Activated CD4-positive, alpha-beta T cell treated with anti-CD3 and anti-CD28 coated beads, Interleukin-2, amount 50 U/mL, for 48 hours (primary cell): ENCODE data around the gene MRPS15.
"Not testable (repeated sequence)": the region's sequence is repeated elsewhere in the genome, so short reads cannot be mapped to it uniquely, and the experiment has no call there.

Source experiments
- DNase-seq, 2 experiments: peaks; one replicate each; pipeline ENCODE4 v3.0.0-alpha.2; 2020

The MRPS15 gene

GRCh38 chr1:36482724-36483388 lies 18.7 kb upstream of the MRPS15 start, which contains the start of gene CSF3R:
Gene CSF3R (minus strand): TSS chr1:36482913. CDS start chr1:36479496, 3,417 bp downstream.
- DNase-seq = no peak

GRCh38 chr1:36481771-36482723 lies 17.9 kb upstream of the MRPS15 start:
- no peak for DNase-seq

- no peak for DNase-seq
These were observed 16.9 kb upstream of the MRPS15 start for GRCh38 chr1:36481091-36481490.

DNA sequence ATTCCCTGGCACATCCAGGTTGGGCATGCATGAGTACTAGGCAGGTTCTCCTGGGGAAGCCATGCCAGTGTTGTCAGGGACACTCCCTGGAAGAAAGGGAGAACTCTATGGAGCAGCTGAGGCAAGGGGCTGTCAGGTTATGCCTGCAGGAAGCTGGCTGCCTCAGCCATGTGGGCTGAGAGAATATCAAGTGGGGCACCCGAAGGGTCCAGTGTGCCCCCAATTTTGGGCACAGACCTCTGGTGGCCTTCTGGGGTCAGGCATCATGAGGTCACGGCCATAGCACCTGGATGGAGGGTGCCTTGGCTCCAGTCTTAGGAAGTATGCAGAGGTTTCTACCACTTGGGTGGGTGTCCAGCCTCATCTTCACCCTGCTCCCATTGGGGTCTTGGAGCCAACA lies 16.0 kb upstream of the MRPS15 start:
- no peak for DNase-seq

DNA sequence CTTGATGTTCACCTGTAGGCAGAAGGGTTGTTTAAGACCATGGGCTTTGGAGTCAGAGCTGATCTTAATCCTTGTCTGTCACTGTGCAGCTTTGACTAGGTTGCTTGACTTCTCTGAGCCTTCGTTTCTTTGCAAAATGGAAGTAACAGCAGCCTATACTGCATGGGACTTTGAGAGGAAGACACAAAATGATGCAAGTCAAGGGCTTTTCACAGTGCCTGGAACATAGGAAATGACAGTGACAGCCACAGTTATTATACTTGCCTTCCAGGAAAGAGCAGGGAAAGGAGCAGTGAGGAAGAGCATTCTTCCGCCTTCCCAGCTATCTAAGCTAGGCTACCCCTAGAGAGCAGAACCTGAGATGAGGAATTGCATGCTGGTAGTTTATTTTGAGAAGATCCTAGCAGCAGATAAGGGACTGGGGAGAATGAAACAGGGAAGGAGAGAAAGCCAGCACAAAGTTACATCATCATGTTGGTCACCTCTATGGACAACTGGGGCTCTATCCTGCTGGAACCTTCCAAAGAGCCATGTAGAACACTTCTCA lies 15.4 kb upstream of the MRPS15 start:
- no peak for DNase-seq

- DNase-seq = not testable (repeated sequence)
These were observed 13.4 kb upstream of the MRPS15 start for GRCh38 chr1:36477615-36478014.

- no peak for DNase-seq
These were observed 12.8 kb upstream of the MRPS15 start for GRCh38 chr1:36476945-36477344.

- no peak for DNase-seq
These were observed 11.9 kb upstream of the MRPS15 start for GRCh38 chr1:36475910-36476604.

DNA sequence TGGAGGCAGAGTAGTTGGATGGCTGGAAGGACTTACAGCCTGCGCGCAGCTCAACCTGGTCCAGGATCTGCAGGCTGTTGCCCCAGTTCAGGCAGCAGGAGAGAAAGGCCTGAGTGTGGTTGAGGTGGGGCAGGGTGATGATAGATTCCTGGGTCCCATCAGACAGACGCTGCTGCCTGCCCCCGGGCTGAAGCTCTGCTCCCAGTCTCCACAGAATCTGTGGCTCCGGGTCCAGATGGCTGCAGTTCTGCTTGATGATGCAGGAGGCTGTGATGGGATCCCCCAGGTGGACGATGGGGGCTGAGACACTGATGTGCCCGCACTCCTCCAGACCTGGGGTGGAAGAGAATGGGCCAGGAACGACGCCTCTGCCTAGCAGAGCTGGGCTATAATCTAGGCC lies 11.2 kb upstream of the MRPS15 start:
- DNase-seq = no peak

GRCh38 chr1:36472656-36473055 lies 8.5 kb upstream of the MRPS15 start:
- DNase-seq = no peak

DNA sequence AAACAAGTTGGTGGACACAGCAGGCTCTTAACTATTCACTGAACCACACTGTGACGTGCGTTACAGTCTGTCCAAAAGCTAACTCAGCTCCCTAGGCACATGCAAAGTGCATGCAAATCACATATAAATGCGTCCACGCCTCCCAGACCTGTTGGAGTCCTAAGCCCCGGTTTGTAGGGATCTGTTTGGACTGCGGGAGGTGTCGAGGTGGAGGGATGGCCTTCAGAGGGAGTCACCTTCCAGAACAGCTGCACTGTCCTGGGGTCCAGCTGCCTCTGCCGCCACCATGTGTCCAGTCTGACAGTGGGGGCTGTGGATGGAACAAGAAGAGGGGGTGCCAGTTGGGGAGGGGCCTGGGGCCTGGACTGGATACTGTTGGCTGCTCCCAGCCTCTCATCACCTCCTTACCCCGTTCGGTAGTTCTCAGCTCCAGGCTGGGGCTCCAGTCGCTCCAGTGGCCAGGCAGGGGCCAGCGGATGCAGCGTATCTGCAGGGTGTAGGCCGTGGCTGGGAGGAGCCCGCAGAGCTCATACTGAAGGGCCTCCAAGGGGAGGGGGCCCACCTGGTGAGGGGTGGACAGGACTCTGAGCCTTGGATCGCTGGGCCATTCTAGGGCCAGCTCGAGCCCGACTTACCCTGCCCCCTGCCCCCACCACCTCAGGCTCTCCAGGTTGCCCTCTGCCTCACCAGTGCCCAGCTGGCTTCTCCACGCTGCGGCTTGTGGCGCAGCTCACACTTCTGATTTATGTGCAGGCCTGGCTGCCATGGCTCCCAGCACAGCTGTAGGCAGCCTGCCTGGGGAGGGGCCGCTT lies 7.9 kb upstream of the MRPS15 start:
- no peak for DNase-seq

- DNase-seq = no peak
These were observed 5.0 kb upstream of the MRPS15 start for GRCh38 chr1:36469163-36469562.

DNA sequence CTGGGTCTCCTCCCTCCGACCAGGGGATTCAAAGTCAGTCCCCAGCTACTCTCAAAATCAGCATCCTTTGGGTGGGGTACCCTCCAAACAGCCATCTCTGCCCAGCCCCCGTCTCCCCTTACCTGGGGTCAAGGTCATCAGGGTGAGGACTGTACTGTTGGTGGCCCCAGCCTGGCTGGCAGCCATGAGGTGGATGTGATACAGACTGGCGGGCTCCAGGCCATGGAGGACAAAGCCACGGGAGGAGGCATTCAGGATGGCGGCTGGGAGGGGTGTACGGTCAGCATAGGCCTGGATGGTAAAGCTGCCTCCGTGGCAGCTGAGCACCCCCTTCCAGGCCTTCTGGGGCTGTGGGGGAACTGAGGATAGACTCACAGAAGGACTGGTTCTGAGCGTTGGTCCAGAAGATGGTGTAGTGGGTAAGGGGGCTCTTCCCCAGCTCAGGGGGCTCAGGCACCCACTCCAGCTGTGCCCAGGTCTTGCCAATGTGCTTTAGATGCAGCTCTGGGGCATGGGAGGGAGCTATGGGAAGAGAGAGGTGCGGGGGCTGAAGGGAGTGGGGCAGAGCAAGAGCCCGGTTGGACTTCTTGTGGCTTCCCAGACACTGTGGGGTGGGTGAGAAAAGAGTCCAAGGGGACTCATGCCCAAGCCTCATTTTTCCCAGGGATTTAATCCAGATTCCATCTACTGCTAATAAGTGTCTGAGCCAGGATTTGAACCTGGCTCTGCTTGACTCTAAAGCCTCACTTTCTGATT lies 3.7 kb upstream of the MRPS15 start:
- no peak for DNase-seq

- no peak for DNase-seq
These were observed 2.8 kb upstream of the MRPS15 start for GRCh38 chr1:36467027-36467410.

DNA sequence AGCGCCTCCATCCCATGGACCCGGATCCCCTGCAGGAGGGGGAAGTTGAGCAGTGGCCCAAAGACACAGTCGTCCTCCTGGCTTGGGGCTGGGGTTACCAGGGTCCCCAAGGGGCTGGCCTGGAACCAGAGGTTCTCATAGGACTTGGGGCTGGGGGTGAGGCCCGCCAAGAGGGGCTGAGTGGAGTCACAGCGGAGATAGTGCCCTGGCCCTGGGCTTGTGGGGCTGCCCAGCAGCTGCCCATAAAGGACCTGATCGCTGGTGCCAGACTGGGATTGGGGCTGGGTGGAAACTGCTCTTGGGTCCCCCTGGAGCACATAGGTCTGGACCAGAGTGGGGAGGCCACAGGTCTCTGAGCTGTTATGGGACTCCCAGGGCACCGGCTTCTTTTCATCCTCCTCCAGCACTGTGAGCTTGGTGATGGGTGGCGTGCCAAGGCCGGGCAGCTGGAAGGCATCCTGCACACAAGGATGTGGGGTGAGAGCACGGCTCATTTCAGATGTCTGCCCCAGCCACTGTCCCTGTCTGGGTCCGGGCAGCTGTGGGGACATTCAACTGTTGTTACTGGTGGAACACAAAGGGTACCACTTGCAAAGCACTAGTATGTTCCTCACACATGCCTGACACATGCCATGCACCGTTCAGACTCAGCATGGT lies 2.3 kb upstream of the MRPS15 start:
- no peak for DNase-seq

DNA sequence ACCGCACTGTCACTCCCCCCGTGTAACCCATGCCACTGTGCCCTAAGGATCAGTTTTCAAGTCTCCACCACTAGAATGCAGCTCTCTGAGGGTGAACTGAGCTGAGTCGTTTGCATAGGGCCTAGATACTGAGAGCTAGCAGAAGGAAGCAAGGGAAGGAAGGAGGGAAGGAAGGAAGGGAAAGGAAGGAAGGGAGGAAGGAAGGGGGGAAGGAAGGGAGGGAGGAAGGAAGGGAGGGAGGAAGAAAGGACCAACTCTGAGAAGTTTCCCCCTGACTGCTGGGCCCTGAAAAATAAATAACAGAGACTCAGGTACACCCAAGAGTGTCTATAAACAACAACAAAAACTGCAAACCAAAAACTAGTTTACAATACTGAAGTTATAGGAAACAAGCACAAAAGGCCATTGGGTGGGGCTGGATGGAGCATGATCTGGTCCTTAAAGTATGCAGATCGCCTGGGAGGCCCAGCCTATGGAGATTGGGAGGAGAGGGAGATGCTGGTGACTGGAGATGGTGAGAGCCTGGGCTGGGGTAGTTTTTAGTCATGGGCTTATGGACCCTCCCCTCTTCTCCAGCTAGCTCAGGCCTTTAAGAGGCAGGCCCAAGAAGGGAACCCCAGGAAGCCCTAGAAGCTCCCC lies 1.7 kb upstream of the MRPS15 start:
- DNase-seq = no peak

GRCh38 chr1:36464605-36465393 lies 615 bp upstream of the MRPS15 start:
- DNase-seq = no peak

GRCh38 chr1:36463463-36463802 lies 751 bp downstream of the MRPS15 start:
- no peak for DNase-seq

- DNase-seq = peak; percentile 69 to 78
These were observed 5.3 kb downstream of the MRPS15 start for GRCh38 chr1:36458910-36459309.

DNA sequence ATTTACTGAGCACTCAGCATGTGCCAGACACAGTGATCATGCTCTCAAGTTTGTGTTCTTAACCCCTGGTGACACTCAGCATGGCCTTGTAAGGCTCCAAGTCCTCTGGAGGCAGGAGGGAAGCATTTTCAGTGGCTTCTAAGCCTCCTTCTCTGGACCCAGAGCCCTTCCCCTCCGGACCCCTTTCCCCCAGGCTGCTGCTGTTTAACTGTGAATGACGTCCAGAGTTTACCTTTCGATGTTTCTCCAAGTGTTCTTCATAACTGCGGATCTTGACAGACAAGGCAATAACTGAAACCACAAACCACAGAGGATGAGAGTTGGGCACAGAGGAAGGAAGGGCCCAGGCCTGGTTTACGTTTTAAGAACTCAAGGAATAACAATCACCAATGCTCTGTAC lies 6.5 kb downstream of the MRPS15 start:
- no peak for DNase-seq
